ENCODE measurements around the gene TMEM117. TPM values are rescaled to one million over a fixed set of nuclear protein-coding genes. Genes with fewer than 3 reads are reported as not detected.
"Not testable (repeated sequence)": the region's sequence is repeated elsewhere in the genome, so short reads cannot be mapped to it uniquely, and the experiment has no call there.

Gene TMEM117
- polyA plus RNA-seq, 1 donor (not counting 4 experiments of a cell fraction or from before 2014, with no cell fraction given), result 8.5 TPM

DNA sequence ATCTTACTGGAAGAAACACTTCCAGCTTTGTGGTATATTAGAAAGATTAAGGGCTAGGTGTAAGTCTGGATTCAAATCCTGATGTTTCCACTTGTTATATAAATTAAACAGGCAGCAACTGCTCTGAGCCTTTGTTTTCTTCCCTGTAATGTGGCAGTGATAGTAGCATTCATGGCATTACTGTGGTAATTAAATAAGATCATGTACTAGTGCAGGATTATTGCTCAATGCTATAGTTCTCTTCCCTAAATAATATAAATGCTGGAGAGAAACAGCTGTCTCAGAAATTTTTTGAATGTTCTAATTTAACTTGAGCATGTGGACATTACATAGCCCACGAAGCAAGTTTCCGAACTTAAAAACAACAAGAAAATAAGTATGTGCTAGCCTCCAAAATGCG lies 5.4 kb downstream of the TMEM117 start:
- Histone ChIP-seq H3K27me3 (ENCODE audit: control insufficient read depth, extremely low read depth, insufficient read depth, low read length) (no peaks in the 10 kb centered on the region), H3K9me1 (ENCODE audit: control insufficient read depth, extremely low read depth, insufficient read depth, low read length) (no peaks in the 10 kb centered on the region), H3K4me1 (ENCODE audit: control insufficient read depth, extremely low read depth, insufficient read depth, low read length) (no peaks in the 10 kb centered on the region), H3K27ac (ENCODE audit: control insufficient read depth, insufficient read depth, low read length) (no peak overlapping the region), H3K36me3 (ENCODE audit: control insufficient read depth in 2 of 2, extremely low read depth in 1 of 2, insufficient read depth in 2 of 2, low read length in 2 of 2) (no peaks in the 10 kb centered on the region), H3K9me3 (ENCODE audit: control insufficient read depth, low read depth, low read length) (no peaks in the 10 kb centered on the region), H3K4me3 (ENCODE audit: control insufficient read depth in 2 of 3, extremely low read depth in 1 of 3, insufficient read depth in 2 of 3, low read depth in 1 of 3, low read length in 3 of 3) (no peak overlapping the region), H3K9ac (ENCODE audit: control insufficient read depth, extremely low read depth, insufficient read depth, low read length) (no peak overlapping the region), H4K20me1 (ENCODE audit: control insufficient read depth, extremely low read depth, insufficient read depth, low read length) (no peaks in the 10 kb centered on the region), H3K79me2 (ENCODE audit: control insufficient read depth, insufficient read depth, low read length) (peaks cover 4% of the 10 kb centered on the region), H2AFZ (ENCODE audit: control insufficient read depth, low read length) (no peak overlapping the region), H3K4me2 (ENCODE audit: control insufficient read depth, extremely low read depth, insufficient read depth, low read depth, low read length) (no peak overlapping the region)
- TF ChIP-seq, protein P1, sequence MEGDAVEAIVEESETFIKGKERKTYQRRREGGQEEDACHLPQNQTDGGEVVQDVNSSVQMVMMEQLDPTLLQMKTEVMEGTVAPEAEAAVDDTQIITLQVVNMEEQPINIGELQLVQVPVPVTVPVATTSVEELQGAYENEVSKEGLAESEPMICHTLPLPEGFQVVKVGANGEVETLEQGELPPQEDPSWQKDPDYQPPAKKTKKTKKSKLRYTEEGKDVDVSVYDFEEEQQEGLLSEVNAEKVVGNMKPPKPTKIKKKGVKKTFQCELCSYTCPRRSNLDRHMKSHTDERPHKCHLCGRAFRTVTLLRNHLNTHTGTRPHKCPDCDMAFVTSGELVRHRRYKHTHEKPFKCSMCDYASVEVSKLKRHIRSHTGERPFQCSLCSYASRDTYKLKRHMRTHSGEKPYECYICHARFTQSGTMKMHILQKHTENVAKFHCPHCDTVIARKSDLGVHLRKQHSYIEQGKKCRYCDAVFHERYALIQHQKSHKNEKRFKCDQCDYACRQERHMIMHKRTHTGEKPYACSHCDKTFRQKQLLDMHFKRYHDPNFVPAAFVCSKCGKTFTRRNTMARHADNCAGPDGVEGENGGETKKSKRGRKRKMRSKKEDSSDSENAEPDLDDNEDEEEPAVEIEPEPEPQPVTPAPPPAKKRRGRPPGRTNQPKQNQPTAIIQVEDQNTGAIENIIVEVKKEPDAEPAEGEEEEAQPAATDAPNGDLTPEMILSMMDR (optimal IDR thresholded peaks at IDR 0.05 in 1 of 3, IDR thresholded peaks at IDR 0.05 in 1 of 3, conservative IDR thresholded peaks at IDR 0.05 in 1 of 3; ENCODE audit: extremely low read depth in 1 of 3, insufficient read depth in 2 of 3, low read length in 3 of 3), result no peak
- no peak for TF ChIP-seq EZH2 (IDR thresholded peaks at IDR 0.05; ENCODE audit: low read length)
- dilution Hi-C loops (cut with MboI; ENCODE audit: extremely low pct_ligation_motif_present, low sequenced_read_pairs), result no loop called here
- DNase-seq (ENCODE audit: low read depth, low spot score), result no peak
- FAIRE-seq, result no peak

DNA sequence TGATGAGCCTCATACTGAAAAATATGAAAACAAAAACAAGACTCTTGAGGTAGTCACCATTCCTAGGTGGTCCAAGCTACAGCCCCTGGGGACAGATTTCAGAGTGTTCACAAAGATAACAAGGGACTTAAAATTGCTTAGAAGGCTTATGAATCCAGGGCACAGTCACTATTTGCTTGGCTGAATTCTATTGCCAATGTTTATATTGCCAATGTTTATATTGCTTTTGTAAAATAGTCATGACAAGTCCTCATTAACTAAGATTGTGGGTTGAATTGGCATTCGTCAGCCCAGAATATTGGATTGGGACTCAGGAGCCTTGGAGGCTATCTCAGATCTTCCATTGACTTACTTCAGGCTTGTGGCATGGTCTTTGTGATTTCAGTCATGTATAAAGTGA lies 6.4 kb downstream of the TMEM117 start:
- Histone ChIP-seq H3K9ac (ENCODE audit: control insufficient read depth, extremely low read depth, insufficient read depth, low read length) (no peak overlapping the region), H4K20me1 (ENCODE audit: control insufficient read depth, extremely low read depth, insufficient read depth, low read length) (no peaks in the 10 kb centered on the region), H3K79me2 (ENCODE audit: control insufficient read depth, insufficient read depth, low read length) (peaks cover 2% of the 10 kb centered on the region), H3K4me1 (ENCODE audit: control insufficient read depth, extremely low read depth, insufficient read depth, low read length) (peaks cover 5% of the 10 kb centered on the region), H3K4me3 (ENCODE audit: control insufficient read depth in 2 of 3, extremely low read depth in 1 of 3, insufficient read depth in 2 of 3, low read depth in 1 of 3, low read length in 3 of 3) (no peak overlapping the region), H3K27me3 (ENCODE audit: control insufficient read depth, extremely low read depth, insufficient read depth, low read length) (no peaks in the 10 kb centered on the region), H3K27ac (ENCODE audit: control insufficient read depth, insufficient read depth, low read length) (no peak overlapping the region), H3K36me3 (ENCODE audit: control insufficient read depth in 2 of 2, extremely low read depth in 1 of 2, insufficient read depth in 2 of 2, low read length in 2 of 2) (no peaks in the 10 kb centered on the region), H3K4me2 (ENCODE audit: control insufficient read depth, extremely low read depth, insufficient read depth, low read depth, low read length) (no peak overlapping the region), H2AFZ (ENCODE audit: control insufficient read depth, low read length) (no peak overlapping the region), H3K9me1 (ENCODE audit: control insufficient read depth, extremely low read depth, insufficient read depth, low read length) (no peaks in the 10 kb centered on the region), H3K9me3 (ENCODE audit: control insufficient read depth, low read depth, low read length) (no peaks in the 10 kb centered on the region)
- dilution Hi-C loops (cut with MboI; ENCODE audit: extremely low pct_ligation_motif_present, low sequenced_read_pairs), result no loop called here
- FAIRE-seq (no peak), DNase-seq (ENCODE audit: low read depth, low spot score) (no peak)
- TF ChIP-seq EZH2 (IDR thresholded peaks at IDR 0.05; ENCODE audit: low read length), result no peak
- TF ChIP-seq, protein P1 (optimal IDR thresholded peaks at IDR 0.05 in 1 of 3, IDR thresholded peaks at IDR 0.05 in 1 of 3, conservative IDR thresholded peaks at IDR 0.05 in 1 of 3; ENCODE audit: extremely low read depth in 1 of 3, insufficient read depth in 2 of 3, low read length in 3 of 3), result no peak

DNA sequence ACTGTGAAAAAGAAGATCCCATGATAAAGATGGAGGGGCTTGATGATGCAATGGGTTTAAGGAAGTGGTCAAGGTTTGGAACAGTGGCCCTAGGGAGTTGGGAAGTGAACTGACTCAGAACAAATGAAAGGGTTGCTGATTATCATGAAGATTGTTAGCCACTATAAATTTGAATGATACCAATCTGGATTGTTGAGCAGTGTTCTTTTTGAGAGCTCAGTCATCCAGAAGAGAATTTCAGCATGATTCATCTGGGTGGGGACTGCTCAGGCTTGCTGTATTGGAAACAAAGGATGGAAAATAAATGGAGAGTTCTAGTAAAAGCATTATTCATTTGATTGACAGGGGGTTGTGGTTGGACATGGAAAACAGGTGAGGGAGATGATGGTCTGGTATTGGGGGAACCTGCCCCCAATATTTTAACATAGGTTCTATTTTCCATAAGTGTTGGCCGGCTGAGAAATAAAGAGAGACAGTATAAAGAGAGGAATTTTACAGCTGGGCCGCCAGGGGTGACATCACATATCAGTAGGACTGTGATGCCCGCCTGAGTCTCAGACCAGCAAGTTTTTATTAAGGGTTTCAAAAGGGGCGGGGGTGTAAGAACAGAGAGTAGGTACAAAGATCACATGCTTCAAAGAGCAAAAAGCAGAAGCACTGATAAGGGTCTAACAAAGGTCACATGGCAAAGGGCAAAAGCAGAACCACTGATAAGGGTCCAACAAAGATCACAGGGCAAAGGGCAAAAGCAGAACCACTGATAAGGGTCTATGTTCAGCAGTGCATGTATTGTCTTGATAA lies 11.7 kb downstream of the TMEM117 start:
- dilution Hi-C loops (cut with MboI; ENCODE audit: extremely low pct_ligation_motif_present, low sequenced_read_pairs); H4K20me1 ChIP-seq (ENCODE audit: control insufficient read depth, extremely low read depth, insufficient read depth, low read length); H3K9me1 ChIP-seq (ENCODE audit: control insufficient read depth, extremely low read depth, insufficient read depth, low read length); H2AFZ ChIP-seq (ENCODE audit: control insufficient read depth, low read length); H3K4me3 ChIP-seq (ENCODE audit: control insufficient read depth in 2 of 3, extremely low read depth in 1 of 3, insufficient read depth in 2 of 3, low read depth in 1 of 3, low read length in 3 of 3); H3K9me3 ChIP-seq (ENCODE audit: control insufficient read depth, low read depth, low read length); H3K79me2 ChIP-seq (ENCODE audit: control insufficient read depth, insufficient read depth, low read length); H3K36me3 ChIP-seq (ENCODE audit: control insufficient read depth in 2 of 2, extremely low read depth in 1 of 2, insufficient read depth in 2 of 2, low read length in 2 of 2); H3K27me3 ChIP-seq (ENCODE audit: control insufficient read depth, extremely low read depth, insufficient read depth, low read length); H3K9ac ChIP-seq (ENCODE audit: control insufficient read depth, extremely low read depth, insufficient read depth, low read length): not testable (repeated sequence)
- Histone ChIP-seq H3K4me2 (ENCODE audit: control insufficient read depth, extremely low read depth, insufficient read depth, low read depth, low read length) (peak overlapping the region; percentile 64), H3K4me1 (ENCODE audit: control insufficient read depth, extremely low read depth, insufficient read depth, low read length) (peaks cover 27% of the 10 kb centered on the region), H3K27ac (ENCODE audit: control insufficient read depth, insufficient read depth, low read length) (peak overlapping the region; percentile 80)
- DNase-seq (ENCODE audit: low read depth, low spot score) (peak; percentile 50), FAIRE-seq (peak; percentile 92)

All from keratinocyte (primary cell).